GM06990 (cell line): Measurements from ENCODE around the gene TMCO4.

Source experiments
- DNase-seq: peaks from one replicate; pipeline ENCODE4 v3.0.0-alpha.2; 2011; ENCODE audit not compliant: insufficient read length; ENCODE audit errors: extremely low read depth
- H3K27me3 ChIP-seq: replicated peaks from 2 replicates; pipeline ENCODE4 v1.6.0; 2011; ENCODE audit warnings: low read length; ENCODE audit not compliant: control insufficient read depth, insufficient read depth
- H3K36me3 ChIP-seq: 2 replicates; pipeline ENCODE4 v1.5.1; 2011; ENCODE audit warnings: low read length; ENCODE audit not compliant: control insufficient read depth, insufficient read depth
- H3K4me3 ChIP-seq: replicated peaks from 2 replicates; pipeline ENCODE4 v1.5.1; 2011; ENCODE audit warnings: low read depth, mild to moderate bottlenecking, control low read depth, low read length
- TF ChIP-seq, protein P1 (sequence below): IDR thresholded peaks from 2 replicates; pipeline ENCODE4 v1.5.1; 2011; ENCODE audit warnings: low read length, control low read depth, mild to moderate bottlenecking, inconsistent platforms; ENCODE audit not compliant: insufficient read depth, poor library complexity, severe bottlenecking

TMCO4 gene

DNA sequence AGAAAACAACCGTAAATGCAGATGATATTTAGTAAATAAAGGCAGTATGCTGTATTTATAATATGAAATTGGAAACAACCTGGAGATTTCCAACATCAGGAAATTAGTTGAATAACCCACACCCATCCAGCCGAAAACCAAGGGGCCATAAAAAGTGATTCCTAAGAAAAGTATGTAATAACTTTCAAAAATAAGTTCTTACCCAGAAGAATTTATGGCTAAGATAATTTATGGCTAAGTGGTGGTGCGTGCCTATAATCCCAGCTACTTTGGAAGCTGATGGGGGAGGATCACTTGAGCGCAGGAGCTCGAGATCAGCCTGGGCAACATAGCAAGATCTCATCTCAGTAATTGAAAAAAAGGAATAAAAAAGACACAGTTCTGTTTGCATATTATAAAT lies 43.2 kb downstream of the TMCO4 start:
- no peak overlapping the region for H3K4me3 ChIP-seq
- H3K27me3 ChIP-seq = no peaks in the 10 kb centered on the region
- peaks cover 4% of the 10 kb centered on the region; the same call in 1 of the 2 replicates for H3K36me3 ChIP-seq
- DNase-seq = no peak
- TF ChIP-seq, protein P1, sequence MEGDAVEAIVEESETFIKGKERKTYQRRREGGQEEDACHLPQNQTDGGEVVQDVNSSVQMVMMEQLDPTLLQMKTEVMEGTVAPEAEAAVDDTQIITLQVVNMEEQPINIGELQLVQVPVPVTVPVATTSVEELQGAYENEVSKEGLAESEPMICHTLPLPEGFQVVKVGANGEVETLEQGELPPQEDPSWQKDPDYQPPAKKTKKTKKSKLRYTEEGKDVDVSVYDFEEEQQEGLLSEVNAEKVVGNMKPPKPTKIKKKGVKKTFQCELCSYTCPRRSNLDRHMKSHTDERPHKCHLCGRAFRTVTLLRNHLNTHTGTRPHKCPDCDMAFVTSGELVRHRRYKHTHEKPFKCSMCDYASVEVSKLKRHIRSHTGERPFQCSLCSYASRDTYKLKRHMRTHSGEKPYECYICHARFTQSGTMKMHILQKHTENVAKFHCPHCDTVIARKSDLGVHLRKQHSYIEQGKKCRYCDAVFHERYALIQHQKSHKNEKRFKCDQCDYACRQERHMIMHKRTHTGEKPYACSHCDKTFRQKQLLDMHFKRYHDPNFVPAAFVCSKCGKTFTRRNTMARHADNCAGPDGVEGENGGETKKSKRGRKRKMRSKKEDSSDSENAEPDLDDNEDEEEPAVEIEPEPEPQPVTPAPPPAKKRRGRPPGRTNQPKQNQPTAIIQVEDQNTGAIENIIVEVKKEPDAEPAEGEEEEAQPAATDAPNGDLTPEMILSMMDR = no peak

DNA sequence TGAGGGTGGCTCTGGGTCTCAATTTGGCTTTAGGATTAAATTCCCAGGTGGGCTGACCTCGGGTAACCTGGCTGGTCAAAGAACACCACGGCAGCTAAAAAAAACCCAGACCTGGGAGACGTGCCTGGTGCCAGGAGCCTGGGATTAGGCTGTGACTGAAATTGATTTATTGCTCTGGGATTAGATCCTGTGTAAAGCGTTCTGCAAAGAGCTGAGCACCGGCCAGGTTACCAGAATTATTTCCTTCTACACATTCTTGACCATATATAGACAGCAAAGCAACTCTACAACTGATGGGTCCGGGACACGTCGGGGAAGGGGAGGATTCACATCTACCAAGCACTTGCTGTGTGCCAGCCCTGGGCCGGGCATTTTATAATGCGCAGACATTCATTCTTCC lies 45.2 kb downstream of the TMCO4 start:
- TF ChIP-seq, protein P1 = no peak
- no peak overlapping the region for H3K4me3 ChIP-seq
- peaks cover 5% of the 10 kb centered on the region for H3K36me3 ChIP-seq
- no peak for DNase-seq
- no peaks in the 10 kb centered on the region for H3K27me3 ChIP-seq

DNA sequence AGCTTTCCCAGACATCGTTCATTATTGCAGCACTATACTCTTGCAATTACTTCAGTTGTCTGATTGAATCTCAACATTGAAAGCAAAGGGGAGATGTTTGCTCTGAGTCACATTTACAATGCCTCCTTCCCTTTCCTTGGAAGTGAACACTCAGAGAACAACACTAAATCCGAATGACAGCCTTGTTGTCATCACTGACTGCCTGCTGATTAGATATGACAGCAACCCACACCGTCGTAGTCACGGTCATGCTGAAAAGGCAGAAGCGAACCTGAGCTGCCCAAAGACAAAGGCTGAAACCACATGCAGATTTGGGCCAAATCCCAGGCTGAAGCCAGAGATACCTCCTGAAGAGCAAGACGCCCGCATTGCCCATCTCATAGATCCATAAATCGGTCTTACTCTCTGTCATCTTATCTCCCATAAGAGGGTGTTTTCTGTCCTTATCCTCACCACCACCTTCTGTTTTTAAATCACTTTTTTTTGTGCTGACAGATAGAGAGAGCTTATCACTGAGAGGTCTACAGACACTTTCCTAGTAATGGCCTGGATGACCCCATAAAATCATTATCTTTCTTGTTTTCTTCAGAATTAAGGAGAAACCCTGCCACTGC lies 47.5 kb downstream of the TMCO4 start:
- H3K27me3 ChIP-seq = no peaks in the 10 kb centered on the region
- DNase-seq = no peak
- TF ChIP-seq, protein P1 = no peak

DNA sequence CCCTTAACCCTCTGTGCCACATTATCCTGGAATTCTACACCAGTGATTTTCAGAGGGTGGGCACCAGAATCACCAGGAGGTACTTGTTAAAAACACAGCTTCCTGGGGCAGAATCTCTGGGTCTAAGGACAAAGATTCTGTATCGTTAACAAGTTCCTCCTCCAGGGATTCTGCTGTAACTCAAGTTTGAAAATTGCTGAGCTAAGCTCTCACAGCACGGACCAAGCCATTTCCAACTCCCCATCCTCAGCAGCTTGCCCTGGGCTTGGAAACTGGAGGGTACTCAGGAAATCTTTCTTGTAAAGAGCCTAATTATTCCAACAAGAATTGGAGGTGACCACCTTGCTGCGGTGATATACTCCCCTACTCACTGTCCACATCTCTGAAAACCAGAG lies 48.8 kb downstream of the TMCO4 start:
- no peak for DNase-seq
- TF ChIP-seq, protein P1 = no peak
- Histone ChIP-seq H3K4me3 (no peak overlapping the region), H3K36me3 (peaks cover 9% of the 10 kb centered on the region), H3K27me3 (no peaks in the 10 kb centered on the region)

More for the DNA sequence above, 47.5 kb downstream of the TMCO4 start:
- no peak overlapping the region for H3K4me3 ChIP-seq
- H3K36me3 ChIP-seq = peaks cover 5% of the 10 kb centered on the region

DNA sequence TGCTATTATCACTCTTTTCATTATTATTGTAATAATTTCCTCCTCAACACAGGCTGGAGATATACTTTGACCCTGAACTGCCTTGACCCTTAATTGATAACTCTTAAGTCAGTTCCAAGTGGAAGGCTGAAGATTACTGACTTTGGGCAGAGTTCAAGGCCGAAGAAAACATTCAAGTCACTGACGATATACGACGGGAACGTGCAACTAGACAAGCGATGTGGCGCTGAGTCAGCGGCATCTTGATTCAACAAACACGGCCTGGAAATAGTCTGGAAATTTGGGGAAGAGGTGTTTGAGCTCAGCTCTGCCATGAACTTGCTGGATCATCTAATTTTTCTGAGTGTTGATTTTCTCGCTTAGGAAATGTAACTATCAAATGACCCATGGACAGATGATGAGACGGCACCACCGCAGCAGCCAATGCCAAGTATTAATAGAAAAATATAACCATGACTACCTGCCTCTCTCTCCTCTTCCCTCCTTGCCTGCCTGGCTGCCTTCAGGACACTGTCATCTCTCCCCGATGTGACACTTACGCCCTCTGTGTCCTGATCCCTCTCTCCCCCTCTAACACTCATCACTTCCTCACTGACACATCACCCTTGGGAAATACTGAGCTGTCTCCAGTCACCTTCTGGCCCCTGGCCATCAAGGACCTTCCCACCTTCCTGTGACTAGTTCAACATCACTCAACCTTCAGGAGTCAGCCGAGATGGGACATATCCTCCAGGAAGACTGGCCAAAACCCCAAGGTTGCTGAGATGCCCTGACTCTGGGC lies 49.4 kb downstream of the TMCO4 start:
- DNase-seq = no peak

More for the DNA sequence above, 49.4 kb downstream of the TMCO4 start:
- TF ChIP-seq, protein P1 = no peak
- H3K36me3 ChIP-seq = peaks cover 9% of the 10 kb centered on the region
- no peaks in the 10 kb centered on the region for H3K27me3 ChIP-seq
- no peak overlapping the region for H3K4me3 ChIP-seq
